Astrocyte of the spinal cord (primary cell): Measurements from ENCODE around the gene MYB.

Experiments
- DNase-seq: peaks from one replicate; pipeline ENCODE4 v3.0.0; 2011; ENCODE audit warnings: low read depth, low spot score
- H3K4me3 ChIP-seq: 2 replicates; pipeline ENCODE4 v1.5.1; 2011; ENCODE audit warnings: low read depth, mild to moderate bottlenecking, low read length, moderate library complexity
- CTCF ChIP-seq: IDR thresholded peaks from 2 replicates; pipeline ENCODE4 v1.5.1; 2012; ENCODE audit warnings: low read depth, mild to moderate bottlenecking, low read length, inconsistent platforms
- in situ Hi-C: cut with HindIII; loops from 2 replicates; pipeline ENCODE4 v1.10.0; 2017; ENCODE audit warnings: low sequenced_read_pairs

MYB gene

DNA sequence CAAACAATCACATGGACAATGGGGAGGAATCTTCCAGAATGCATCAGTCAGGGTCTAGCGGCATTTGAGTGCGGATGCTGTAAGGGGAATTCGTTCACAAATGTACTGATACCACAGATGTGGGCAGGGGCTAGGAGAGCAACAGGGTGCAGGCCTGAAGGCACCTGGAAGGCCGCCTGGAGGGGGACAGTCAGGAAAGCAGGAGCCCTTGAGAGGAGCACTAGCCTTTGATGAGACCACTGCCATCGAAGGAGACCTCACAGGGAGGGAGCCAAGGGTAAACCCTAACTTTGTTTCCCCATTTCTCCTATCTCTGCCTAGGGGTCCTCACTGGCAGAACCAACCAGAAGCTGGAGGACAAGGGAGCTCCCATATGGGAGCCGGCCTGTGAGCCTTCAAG, 38.2 kb downstream of the MYB start:
- DNase-seq: no peak
- TF ChIP-seq CTCF: no peak
- in situ Hi-C loops: no loop called here
- H3K4me3 ChIP-seq: no peak overlapping the region

GRCh38 chr6:135221042-135221441, 39.9 kb downstream of the MYB start:
- H3K4me3 ChIP-seq: no peak overlapping the region
- in situ Hi-C loops: no loop called here
- DNase-seq: no peak
- no peak for TF ChIP-seq CTCF

- in situ Hi-C loops: no loop called here
- TF ChIP-seq CTCF: no peak
- no peak overlapping the region for H3K4me3 ChIP-seq
- no peak for DNase-seq
Observed at GRCh38 chr6:135221505-135221904, 40.4 kb downstream of the MYB start.

- in situ Hi-C loops: no loop called here
- no peak overlapping the region for H3K4me3 ChIP-seq
- TF ChIP-seq CTCF: no peak
Observed at GRCh38 chr6:135222623-135223022, 41.5 kb downstream of the MYB start.

GRCh38 chr6:135224037-135224647, 43.0 kb downstream of the MYB start:
- no peak for TF ChIP-seq CTCF
- in situ Hi-C loops: no loop called here
- H3K4me3 ChIP-seq: no peak overlapping the region
- no peak for DNase-seq

More at GRCh38 chr6:135222623-135223022, 41.5 kb downstream of the MYB start:
- no peak for DNase-seq

DNA sequence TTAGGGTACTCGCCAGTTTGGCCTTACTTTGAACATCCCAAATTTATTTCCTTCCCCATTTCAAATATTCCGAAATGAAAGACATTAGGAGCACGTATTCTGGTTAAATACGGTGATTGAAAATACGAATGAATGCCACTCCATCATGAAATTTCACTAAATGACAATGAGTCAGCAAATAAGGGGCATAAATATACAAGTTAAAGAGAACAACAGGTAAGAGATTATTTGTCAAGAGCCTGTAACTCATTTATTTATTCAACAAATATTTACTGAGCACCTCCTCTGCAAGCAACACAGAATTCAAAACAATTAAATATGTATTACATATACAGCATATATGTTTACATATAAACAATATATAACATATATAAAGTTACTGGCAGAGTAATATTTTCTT, 44.8 kb downstream of the MYB start:
- in situ Hi-C loops: no loop called here
- TF ChIP-seq CTCF: no peak
- no peak overlapping the region for H3K4me3 ChIP-seq
- DNase-seq: no peak

DNA sequence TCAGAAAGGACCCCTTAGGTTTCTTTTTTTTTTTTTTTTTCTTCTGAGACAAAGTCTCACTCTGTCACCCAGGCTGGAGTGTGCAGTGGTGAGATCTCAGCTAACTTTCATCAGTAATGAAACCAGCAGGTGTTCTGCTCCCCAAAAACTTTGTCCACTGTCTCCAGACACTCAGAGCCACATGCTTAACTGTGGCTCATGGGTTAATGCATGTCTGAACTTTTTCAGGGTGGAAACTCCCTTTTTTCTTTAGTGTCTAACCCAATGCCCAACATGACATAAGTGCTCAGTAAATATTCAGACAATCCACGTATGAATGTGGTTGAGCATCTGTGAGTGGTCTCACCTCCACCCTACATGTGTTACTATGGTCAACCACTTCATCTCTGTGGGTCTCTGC, 45.4 kb downstream of the MYB start:
- in situ Hi-C loops: no loop called here
- DNase-seq: no peak
- no peak overlapping the region for H3K4me3 ChIP-seq
- TF ChIP-seq CTCF: no peak
